Progenitor cell of endocrine pancreas (in vitro differentiated cells): ENCODE data around the gene CDK5. TPM values are rescaled to one million over a fixed set of nuclear protein-coding genes. Genes with fewer than 3 reads are reported as not detected.
A peak's percentile ranks its signal among the peaks of the same experiment; 100 is the strongest.

Source experiments
- DNase-seq: peaks from one replicate; pipeline ENCODE4 v3.0.0; 2021; ENCODE audit warnings: low spot score; ENCODE audit not compliant: unreplicated experiment
- H3K27ac Mint-ChIP-seq: 2 replicates; pipeline ENCODE4 v1.8.0; 2021; ENCODE audit warnings: mild to moderate bottlenecking, moderate library complexity, mixed read lengths
- H3K27me3 Mint-ChIP-seq: 2 replicates; pipeline ENCODE4 v1.8.0; 2021; ENCODE audit warnings: mixed read lengths
- H3K36me3 Mint-ChIP-seq: 2 replicates; pipeline ENCODE4 v1.8.0; 2022; ENCODE audit warnings: mixed read lengths; ENCODE audit not compliant: insufficient read depth
- H3K4me1 Mint-ChIP-seq: 2 replicates; pipeline ENCODE4 v1.8.0; 2021; ENCODE audit warnings: low read depth, mixed read lengths
- H3K4me3 Mint-ChIP-seq: 2 replicates; pipeline ENCODE4 v1.8.0; 2021; ENCODE audit warnings: low read depth, mild to moderate bottlenecking, moderate library complexity, mixed read lengths
- H3K9me3 Mint-ChIP-seq: 2 replicates; pipeline ENCODE4 v1.8.0; 2021; ENCODE audit warnings: low read depth, mixed read lengths
- total RNA-seq: library from RNA; stranded (reverse); gene quantifications from 2 replicates; pipeline ENCODE4 v1.2.1, GENCODE V29; 2021
- TF ChIP-seq, protein P1 (sequence below): fragments of 200-600 bp; sonication (generic); IDR thresholded peaks from one replicate; pipeline ENCODE4 v1.5.0; 2021; ENCODE audit warnings: antibody characterized with exemption, mild to moderate bottlenecking; ENCODE audit not compliant: unreplicated experiment

Gene CDK5
- total RNA-seq, 1 donor from 2014 or later, result 24.9 TPM

DNA sequence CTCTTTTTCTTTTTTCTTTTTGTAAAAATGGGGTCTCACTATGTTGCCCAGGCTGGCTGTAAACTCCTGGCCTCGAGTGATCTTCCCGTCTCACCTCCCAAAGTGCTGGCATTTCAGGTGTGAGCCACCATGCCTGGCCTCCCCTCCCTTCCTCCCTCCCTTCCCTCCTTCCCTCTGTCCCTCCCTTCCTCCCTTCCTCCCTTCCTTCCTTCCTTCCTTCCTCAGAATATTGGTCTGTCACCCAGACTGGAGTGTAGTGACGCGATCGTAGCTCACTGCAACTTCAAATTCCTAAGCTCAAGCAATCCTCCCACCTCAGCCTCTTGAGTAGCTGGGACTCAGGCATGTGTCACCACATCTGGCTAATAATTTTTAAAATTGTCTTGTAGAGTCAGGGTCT, 37.0 kb upstream of the CDK5 start:
- DNase-seq, result no peak
- TF ChIP-seq, protein P1, sequence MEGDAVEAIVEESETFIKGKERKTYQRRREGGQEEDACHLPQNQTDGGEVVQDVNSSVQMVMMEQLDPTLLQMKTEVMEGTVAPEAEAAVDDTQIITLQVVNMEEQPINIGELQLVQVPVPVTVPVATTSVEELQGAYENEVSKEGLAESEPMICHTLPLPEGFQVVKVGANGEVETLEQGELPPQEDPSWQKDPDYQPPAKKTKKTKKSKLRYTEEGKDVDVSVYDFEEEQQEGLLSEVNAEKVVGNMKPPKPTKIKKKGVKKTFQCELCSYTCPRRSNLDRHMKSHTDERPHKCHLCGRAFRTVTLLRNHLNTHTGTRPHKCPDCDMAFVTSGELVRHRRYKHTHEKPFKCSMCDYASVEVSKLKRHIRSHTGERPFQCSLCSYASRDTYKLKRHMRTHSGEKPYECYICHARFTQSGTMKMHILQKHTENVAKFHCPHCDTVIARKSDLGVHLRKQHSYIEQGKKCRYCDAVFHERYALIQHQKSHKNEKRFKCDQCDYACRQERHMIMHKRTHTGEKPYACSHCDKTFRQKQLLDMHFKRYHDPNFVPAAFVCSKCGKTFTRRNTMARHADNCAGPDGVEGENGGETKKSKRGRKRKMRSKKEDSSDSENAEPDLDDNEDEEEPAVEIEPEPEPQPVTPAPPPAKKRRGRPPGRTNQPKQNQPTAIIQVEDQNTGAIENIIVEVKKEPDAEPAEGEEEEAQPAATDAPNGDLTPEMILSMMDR, result no peak
- Mint-ChIP-seq H3K27ac (peak overlapping the region; percentile 57), H3K9me3 (no peaks in the 10 kb centered on the region), H3K4me1 (peaks cover 4% of the 10 kb centered on the region), H3K4me3 (no peak overlapping the region), H3K36me3 (no peaks in the 10 kb centered on the region), H3K27me3 (no peaks in the 10 kb centered on the region)

GRCh38 chr7:151093748-151094147, 36.1 kb upstream of the CDK5 start:
- H3K27me3 Mint-ChIP-seq, result no peaks in the 10 kb centered on the region
- no peaks in the 10 kb centered on the region for H3K9me3 Mint-ChIP-seq
- no peak overlapping the region for H3K27ac Mint-ChIP-seq
- no peak overlapping the region for H3K4me3 Mint-ChIP-seq
- TF ChIP-seq, protein P1, result no peak
- peaks cover 13% of the 10 kb centered on the region for H3K4me1 Mint-ChIP-seq
- no peak for DNase-seq
- no peaks in the 10 kb centered on the region for H3K36me3 Mint-ChIP-seq

DNA sequence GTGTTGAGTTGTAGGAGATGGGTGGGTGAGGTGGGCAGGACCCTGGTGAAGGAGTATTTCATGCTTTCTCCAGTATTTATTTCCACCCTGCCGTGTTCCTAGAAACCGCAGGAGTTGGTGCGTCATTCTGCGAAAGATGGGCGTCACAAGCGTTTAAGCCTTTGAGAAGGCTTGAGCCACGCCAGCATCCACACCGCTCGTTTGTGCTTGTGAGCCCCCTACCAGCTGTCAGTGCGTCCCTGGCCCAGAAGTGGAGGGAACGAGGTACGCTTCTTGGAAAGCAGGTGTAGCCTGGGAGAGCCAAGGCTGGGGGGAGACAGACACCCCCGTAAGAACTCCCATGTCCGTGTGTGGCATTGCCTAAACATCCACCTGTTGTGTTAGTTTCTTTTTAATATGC, 34.3 kb upstream of the CDK5 start:
- no peaks in the 10 kb centered on the region for H3K36me3 Mint-ChIP-seq
- H3K4me1 Mint-ChIP-seq, result peaks cover 18% of the 10 kb centered on the region
- no peak for DNase-seq
- no peak overlapping the region for H3K27ac Mint-ChIP-seq
- no peaks in the 10 kb centered on the region for H3K9me3 Mint-ChIP-seq
- H3K4me3 Mint-ChIP-seq, result no peak overlapping the region
- H3K27me3 Mint-ChIP-seq, result no peaks in the 10 kb centered on the region
- TF ChIP-seq, protein P1, result no peak

- Mint-ChIP-seq H3K4me3 (no peak overlapping the region), H3K4me1 (peaks cover 18% of the 10 kb centered on the region), H3K36me3 (no peaks in the 10 kb centered on the region), H3K27ac (peak overlapping the region; percentile 31), H3K9me3 (no peaks in the 10 kb centered on the region), H3K27me3 (no peaks in the 10 kb centered on the region)
- TF ChIP-seq, protein P1, result peak; percentile 64
- DNase-seq, result no peak
Observed at GRCh38 chr7:151091431-151091830, 33.7 kb upstream of the CDK5 start.

DNA sequence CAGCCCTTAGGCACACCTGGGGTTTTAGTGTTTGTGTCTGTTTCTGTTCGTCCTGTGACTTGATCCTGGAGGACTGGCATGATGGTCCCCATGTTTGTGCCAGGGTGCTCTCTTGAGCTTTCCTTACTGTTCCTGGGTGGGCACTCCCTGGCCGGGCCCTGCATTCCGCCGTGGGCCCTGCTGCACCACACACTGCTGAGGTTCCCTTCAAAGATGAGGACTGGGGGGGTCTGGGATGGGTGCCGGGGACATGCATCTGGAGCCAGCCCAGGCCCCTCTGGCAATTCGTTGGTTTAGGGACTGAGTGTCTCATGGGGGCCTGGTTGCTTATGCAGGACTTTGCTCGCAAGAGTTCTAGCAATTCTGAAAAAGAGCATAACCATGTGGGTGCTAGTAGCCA, 33.3 kb upstream of the CDK5 start:
- DNase-seq, result no peak
- H3K4me1 Mint-ChIP-seq, result peaks cover 18% of the 10 kb centered on the region
- TF ChIP-seq, protein P1, result no peak
- H3K36me3 Mint-ChIP-seq, result no peaks in the 10 kb centered on the region
- H3K27ac Mint-ChIP-seq, result peak overlapping the region; percentile 31
- H3K9me3 Mint-ChIP-seq, result no peaks in the 10 kb centered on the region
- H3K4me3 Mint-ChIP-seq, result no peak overlapping the region
- no peaks in the 10 kb centered on the region for H3K27me3 Mint-ChIP-seq
